Smooth muscle cell (in vitro differentiated cells): ENCODE data around the gene ZNF445. TPM values are rescaled to one million over a fixed set of nuclear protein-coding genes. Genes with fewer than 3 reads are reported as not detected.

Experiments
- DNase-seq: peaks from one replicate; lab custom pipeline; 2025; ENCODE audit not compliant: unreplicated experiment; lab: John Stamatoyannopoulos, UW
- H2AFZ ChIP-seq: fragments of 200-600 bp; sonication (generic); 2 replicates; pipeline ENCODE4 v1.6.0; 2016; ENCODE audit warnings: antibody characterized with exemption, low read depth, mild to moderate bottlenecking
- H3F3A ChIP-seq: fragments of 200-600 bp; sonication (generic); 2 replicates; pipeline ENCODE4 v1.6.0; 2017; ENCODE audit warnings: antibody characterized with exemption, low read depth
- H3K27ac ChIP-seq: fragments of 200-600 bp; sonication (generic); 2 replicates; pipeline ENCODE4 v1.5.1; 2016; ENCODE audit warnings: low read depth, mild to moderate bottlenecking
- H3K27me3 ChIP-seq: fragments of 200-600 bp; sonication (generic); 2 replicates; pipeline ENCODE4 v1.6.1; 2016; ENCODE audit warnings: low read depth, mild to moderate bottlenecking
- H3K36me3 ChIP-seq: fragments of 200-600 bp; sonication (generic); 2 replicates; pipeline ENCODE4 v1.5.1; 2016; ENCODE audit warnings: low read depth
- H3K4me1 ChIP-seq: fragments of 200-600 bp; sonication (generic); 2 replicates; pipeline ENCODE4 v1.5.1; 2016; ENCODE audit warnings: low read depth
- H3K4me2 ChIP-seq: fragments of 200-600 bp; sonication (generic); 2 replicates; pipeline ENCODE4 v1.6.0; 2016; ENCODE audit warnings: mild to moderate bottlenecking
- H3K4me3 ChIP-seq: fragments of 200-600 bp; sonication (generic); 2 replicates; pipeline ENCODE4 v1.5.1; 2016; ENCODE audit warnings: mild to moderate bottlenecking
- H3K79me2 ChIP-seq: fragments of 200-600 bp; sonication (generic); 2 replicates; pipeline ENCODE4 v1.6.0; 2016; ENCODE audit warnings: low read depth, mild to moderate bottlenecking
- H3K9ac ChIP-seq: fragments of 200-600 bp; sonication (generic); 2 replicates; pipeline ENCODE4 v1.6.0; 2016; ENCODE audit warnings: low read depth
- H3K9me3 ChIP-seq: fragments of 200-600 bp; sonication (generic); replicated peaks from 2 replicates; pipeline ENCODE4 v1.5.1; 2016; ENCODE audit warnings: low read depth
- H4K20me1 ChIP-seq: fragments of 200-600 bp; sonication (generic); 2 replicates; pipeline ENCODE4 v1.6.0; 2016; ENCODE audit warnings: low read depth
- WGBS: methylation state at CpG from one replicate; pipeline ENCODE4 v1.1.7; 2016; ENCODE audit warnings: low lambda C conversion rate; 5-methylcytosine and 5-hydroxymethylcytosine counted together
- polyA plus RNA-seq: library from polyadenylated mRNA; unstranded; fragments of >200 nt; fragmentation: Nextera tagmentation; extraction: Ambion mirVana; gene quantifications from 2 replicates; pipeline ENCODE4 v1.2.1, GENCODE V29; 2016
- total RNA-seq: library from RNA; depleted of rRNA; stranded (reverse); fragments of >200 nt; gene quantifications from 2 replicates; pipeline ENCODE4 v1.2.3, GENCODE V29; 2014
- TF ChIP-seq, protein P1 (sequence below): fragments of 200-600 bp; sonication (generic); IDR thresholded peaks from 2 replicates; pipeline ENCODE4 v1.5.1; 2017; ENCODE audit warnings: borderline replicate concordance, mild to moderate bottlenecking, antibody characterized with exemption; ENCODE audit not compliant: insufficient read depth, poor library complexity, severe bottlenecking

The ZNF445 gene
- total and polyA plus RNA-seq, 2 experiments from 2014 or later = 4.7 to 8.5 TPM

DNA sequence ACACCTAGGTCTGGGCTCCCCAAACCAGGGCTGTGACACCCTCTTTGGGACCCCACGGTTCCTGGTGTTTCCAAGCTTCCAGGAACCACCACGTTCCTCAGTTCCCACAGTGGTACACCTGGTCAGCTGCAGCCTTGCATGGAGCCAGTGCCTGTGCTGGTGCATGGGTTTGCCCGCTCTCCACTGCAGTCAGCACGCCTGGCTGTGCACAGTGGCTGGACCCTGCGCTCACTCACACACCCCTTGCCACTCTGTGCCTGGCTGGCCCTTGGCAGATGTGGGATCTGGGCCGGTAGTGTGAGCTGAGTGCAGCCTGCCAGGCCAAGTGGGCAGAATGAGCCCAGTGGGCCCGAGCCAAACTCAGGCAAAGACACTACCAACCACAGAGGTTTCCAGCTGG is 90.1 kb downstream of the ZNF445 start:
- Histone ChIP-seq H3K4me3 (no peak overlapping the region), H3K4me1 (no peaks in the 10 kb centered on the region), H4K20me1 (no peaks in the 10 kb centered on the region), H3K4me2 (no peak overlapping the region), H3K79me2 (no peaks in the 10 kb centered on the region), H3K9ac (no peak overlapping the region), H3K9me3 (no peaks in the 10 kb centered on the region), H3K27ac (no peak overlapping the region), H3F3A (no peaks in the 10 kb centered on the region), H2AFZ (no peak overlapping the region), H3K36me3 (no peaks in the 10 kb centered on the region), H3K27me3 (no peaks in the 10 kb centered on the region)
- no peak for DNase-seq
- WGBS = 97% methylated on average over 7 of the region's 7 CpGs
- TF ChIP-seq, protein P1, sequence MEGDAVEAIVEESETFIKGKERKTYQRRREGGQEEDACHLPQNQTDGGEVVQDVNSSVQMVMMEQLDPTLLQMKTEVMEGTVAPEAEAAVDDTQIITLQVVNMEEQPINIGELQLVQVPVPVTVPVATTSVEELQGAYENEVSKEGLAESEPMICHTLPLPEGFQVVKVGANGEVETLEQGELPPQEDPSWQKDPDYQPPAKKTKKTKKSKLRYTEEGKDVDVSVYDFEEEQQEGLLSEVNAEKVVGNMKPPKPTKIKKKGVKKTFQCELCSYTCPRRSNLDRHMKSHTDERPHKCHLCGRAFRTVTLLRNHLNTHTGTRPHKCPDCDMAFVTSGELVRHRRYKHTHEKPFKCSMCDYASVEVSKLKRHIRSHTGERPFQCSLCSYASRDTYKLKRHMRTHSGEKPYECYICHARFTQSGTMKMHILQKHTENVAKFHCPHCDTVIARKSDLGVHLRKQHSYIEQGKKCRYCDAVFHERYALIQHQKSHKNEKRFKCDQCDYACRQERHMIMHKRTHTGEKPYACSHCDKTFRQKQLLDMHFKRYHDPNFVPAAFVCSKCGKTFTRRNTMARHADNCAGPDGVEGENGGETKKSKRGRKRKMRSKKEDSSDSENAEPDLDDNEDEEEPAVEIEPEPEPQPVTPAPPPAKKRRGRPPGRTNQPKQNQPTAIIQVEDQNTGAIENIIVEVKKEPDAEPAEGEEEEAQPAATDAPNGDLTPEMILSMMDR = no peak

Other genes with a start within 250 kb of the ZNF445 start
- gene TOPAZ1, start 235.8 kb downstream of the ZNF445 start, total RNA-seq = not detected in 2 replicates
- gene TOPAZ1, start 235.8 kb downstream of the ZNF445 start, polyA plus RNA-seq = not detected in 2 replicates
- 23.1 and 26.8 TPM in 2 replicates for gene TCAIM, start 138.9 kb downstream of the ZNF445 start, total RNA-seq
- 9.5 and 10.7 TPM in 2 replicates for gene TCAIM, start 138.9 kb downstream of the ZNF445 start, polyA plus RNA-seq
- 5.6 and 10.6 TPM in 2 replicates for gene ZKSCAN7, start 77.5 kb upstream of the ZNF445 start, total RNA-seq
- 3.7 and 4.6 TPM in 2 replicates for gene ZKSCAN7, start 77.5 kb upstream of the ZNF445 start, polyA plus RNA-seq
- 5.1 and 5.4 TPM in 2 replicates for gene ZNF660, start 107.3 kb upstream of the ZNF445 start, total RNA-seq
- 1.8 and 2.0 TPM in 2 replicates for gene ZNF660, start 107.3 kb upstream of the ZNF445 start, polyA plus RNA-seq
- gene ZNF197, start 147.4 kb upstream of the ZNF445 start, total RNA-seq = 23.0 and 25.2 TPM in 2 replicates
- 6.6 and 10.1 TPM in 2 replicates for gene ZNF197, start 147.4 kb upstream of the ZNF445 start, polyA plus RNA-seq
- gene ZNF35, start 171.1 kb upstream of the ZNF445 start, total RNA-seq = 17.7 and 30.8 TPM in 2 replicates
- gene ZNF35, start 171.1 kb upstream of the ZNF445 start, polyA plus RNA-seq = 5.1 and 6.7 TPM in 2 replicates
- gene ZNF502, start 235.0 kb upstream of the ZNF445 start, total RNA-seq = 2.0 and 2.1 TPM in 2 replicates
- gene ZNF502, start 235.0 kb upstream of the ZNF445 start, polyA plus RNA-seq = 0.47 and 0.72 TPM in 2 replicates